ENCODE measurements around the gene PLEKHH1.

DNA sequence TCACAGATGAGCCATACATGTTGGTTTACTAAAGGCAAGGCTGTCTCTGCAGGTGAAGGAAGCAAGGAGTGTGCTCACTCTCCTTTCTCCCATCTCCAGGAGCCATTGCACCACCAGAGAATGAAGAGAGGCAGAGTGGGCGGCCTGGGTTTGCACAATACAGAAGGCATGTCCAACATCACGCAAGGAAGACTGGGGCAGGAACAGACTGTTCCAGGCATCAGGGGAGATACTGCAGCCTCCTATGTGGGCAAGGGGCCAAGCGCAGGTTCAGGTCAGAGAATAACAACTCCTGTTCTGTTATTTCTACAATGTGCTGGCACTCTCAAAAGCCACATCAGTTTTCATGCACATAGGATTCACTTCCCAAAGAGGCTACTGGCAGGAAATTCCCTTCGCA lies 42.9 kb upstream of the PLEKHH1 start:
- TF ChIP-seq POLR2AphosphoS5 (IDR thresholded peaks at IDR 0.05; ENCODE audit: low read depth, low read length) (no peak), TAF1 (IDR thresholded peaks at IDR 0.05; ENCODE audit: borderline replicate concordance, low read depth, low read length) (no peak), POLR2A (IDR thresholded peaks at IDR 0.05; ENCODE audit: low read depth, low read length) (no peak)
